ENCODE results near the gene NCOA7.
"Not testable (repeated sequence)": the region's sequence is repeated elsewhere in the genome, so short reads cannot be mapped to it uniquely, and the experiment has no call there.

The NCOA7 gene

GRCh38 chr6:125927761-125928160, 137.0 kb downstream of the NCOA7 start:
- DNase-seq, result no peak

- no peak for DNase-seq
Measured at GRCh38 chr6:125930765-125931418, 140.1 kb downstream of the NCOA7 start.

- DNase-seq, result no peak
Measured at GRCh38 chr6:125931733-125932450, 141.1 kb downstream of the NCOA7 start.

GRCh38 chr6:125932451-125932795, 141.7 kb downstream of the NCOA7 start:
- DNase-seq, result no peak

GRCh38 chr6:125935520-125935919, 144.8 kb downstream of the NCOA7 start:
- not testable (repeated sequence) for DNase-seq

- no peak for DNase-seq
Measured at GRCh38 chr6:125939026-125939425, 148.3 kb downstream of the NCOA7 start.

GRCh38 chr6:125939791-125940190, 149.0 kb downstream of the NCOA7 start:
- no peak for DNase-seq

- no peak for DNase-seq
Measured at GRCh38 chr6:125940247-125941041, 149.7 kb downstream of the NCOA7 start.

- DNase-seq, result no peak
Measured at GRCh38 chr6:125942672-125943527, 152.1 kb downstream of the NCOA7 start.

- DNase-seq, result no peak
Measured at GRCh38 chr6:125943528-125944433, 153.0 kb downstream of the NCOA7 start.

GRCh38 chr6:125944434-125944816, 153.7 kb downstream of the NCOA7 start:
- peak; percentile 94 to 95 for DNase-seq

GRCh38 chr6:125944896-125945295, 154.1 kb downstream of the NCOA7 start:
- DNase-seq, result no peak

GRCh38 chr6:125945378-125946141, 154.8 kb downstream of the NCOA7 start:
- peak; percentile 24 to 31 for DNase-seq

GRCh38 chr6:125947615-125948014, 156.9 kb downstream of the NCOA7 start:
- DNase-seq, result no peak

- no peak for DNase-seq
Measured at GRCh38 chr6:125948455-125948854, 157.7 kb downstream of the NCOA7 start.

GRCh38 chr6:125949069-125949468, 158.3 kb downstream of the NCOA7 start:
- no peak for DNase-seq

GRCh38 chr6:125950293-125950692, 159.5 kb downstream of the NCOA7 start:
- no peak for DNase-seq

- DNase-seq, result not testable (repeated sequence)
Measured at GRCh38 chr6:125950716-125951115, 160.0 kb downstream of the NCOA7 start.

- DNase-seq, result no peak
Measured at GRCh38 chr6:125951323-125951722, 160.6 kb downstream of the NCOA7 start.

- peak; percentile 63 to 74 for DNase-seq
Measured at GRCh38 chr6:125952764-125953501, 162.2 kb downstream of the NCOA7 start.
